PC-3 (cell line): ENCODE measurements around the gene SLC47A1.

Source experiments
- EZH2 ChIP-seq: fragments of 300-600 bp; sonication (generic); IDR thresholded peaks from one replicate; pipeline ENCODE4 v1.6.1; 2017; ENCODE audit warnings: antibody characterized with exemption, mild to moderate bottlenecking, low read length; ENCODE audit not compliant: unreplicated experiment
- EZH2phosphoT487 ChIP-seq: fragments of 300-600 bp; sonication (generic); IDR thresholded peaks from 2 replicates; pipeline ENCODE4 v1.6.1; 2018; ENCODE audit warnings: mild to moderate bottlenecking, antibody characterized with exemption, low read length, borderline replicate concordance
- TF ChIP-seq, protein P1 (sequence below): fragments of 300-600 bp; sonication (generic); conservative IDR thresholded peaks from 2 replicates; pipeline ENCODE4 v1.5.1; 2017; ENCODE audit warnings: antibody characterized with exemption, low read depth, mild to moderate bottlenecking, low read length

DNA sequence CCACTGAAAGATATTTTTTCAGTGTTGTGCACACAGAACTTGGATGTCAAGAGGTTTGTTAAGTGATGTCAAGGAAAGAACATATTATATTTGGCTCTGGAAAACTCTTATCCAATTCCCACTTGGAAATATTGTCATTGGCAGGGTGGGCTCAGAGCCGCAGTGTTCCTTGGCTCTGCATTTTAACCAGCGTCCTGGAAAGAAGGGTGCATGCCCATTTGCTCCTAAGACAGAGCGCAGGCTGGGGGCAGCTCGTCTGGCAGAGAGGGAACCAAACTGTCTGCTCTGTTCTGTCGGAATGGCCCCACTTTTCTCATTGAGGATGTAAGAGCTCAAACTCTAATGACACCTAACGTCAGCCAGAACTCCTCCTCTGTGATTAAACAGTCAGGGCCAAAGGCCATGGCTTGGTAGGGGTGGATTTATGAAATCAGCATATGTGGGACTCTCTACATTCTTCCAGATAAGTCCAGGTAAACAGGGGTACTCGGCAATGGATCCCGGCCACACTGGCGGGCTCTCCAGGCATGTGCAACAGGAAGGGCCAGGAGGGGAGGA lies 18.0 kb downstream of the SLC47A1 start:
- TF ChIP-seq, protein P1, sequence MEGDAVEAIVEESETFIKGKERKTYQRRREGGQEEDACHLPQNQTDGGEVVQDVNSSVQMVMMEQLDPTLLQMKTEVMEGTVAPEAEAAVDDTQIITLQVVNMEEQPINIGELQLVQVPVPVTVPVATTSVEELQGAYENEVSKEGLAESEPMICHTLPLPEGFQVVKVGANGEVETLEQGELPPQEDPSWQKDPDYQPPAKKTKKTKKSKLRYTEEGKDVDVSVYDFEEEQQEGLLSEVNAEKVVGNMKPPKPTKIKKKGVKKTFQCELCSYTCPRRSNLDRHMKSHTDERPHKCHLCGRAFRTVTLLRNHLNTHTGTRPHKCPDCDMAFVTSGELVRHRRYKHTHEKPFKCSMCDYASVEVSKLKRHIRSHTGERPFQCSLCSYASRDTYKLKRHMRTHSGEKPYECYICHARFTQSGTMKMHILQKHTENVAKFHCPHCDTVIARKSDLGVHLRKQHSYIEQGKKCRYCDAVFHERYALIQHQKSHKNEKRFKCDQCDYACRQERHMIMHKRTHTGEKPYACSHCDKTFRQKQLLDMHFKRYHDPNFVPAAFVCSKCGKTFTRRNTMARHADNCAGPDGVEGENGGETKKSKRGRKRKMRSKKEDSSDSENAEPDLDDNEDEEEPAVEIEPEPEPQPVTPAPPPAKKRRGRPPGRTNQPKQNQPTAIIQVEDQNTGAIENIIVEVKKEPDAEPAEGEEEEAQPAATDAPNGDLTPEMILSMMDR: no peak
- no peak for TF ChIP-seq EZH2
- TF ChIP-seq EZH2phosphoT487: no peak
